H1 (cell line): ENCODE results near the gene LINC01488. TPM values are rescaled to one million over a fixed set of nuclear protein-coding genes. Genes with fewer than 3 reads are reported as not detected.

Experiments used
- polyA plus RNA-seq, 7 experiments: library from polyadenylated mRNA; depleted of rRNA in 3 of 7; stranded (reverse) in 5 of 7; unstranded in 2 of 7; fragments of >200 nt in 5 of 7; fragments of 200-250 nt in 2 of 7; gene quantifications; 1 replicate in 5 of 7; 2 replicates in 1 of 7; 4 replicates in 1 of 7; pipeline versions ENCODE4 v1.2.1 to v1.2.3, GENCODE V29; 2011 to 2013; ENCODE audit warnings: missing spikeins in 2 of 7, mixed read lengths in 2 of 7
- total RNA-seq: library from RNA; stranded (reverse); fragmentation: NEBNext Ultra II Directional; extraction: Animal tissue kit (Norgen Biotek cat#: 25700); gene quantifications from 2 replicates; pipeline ENCODE4 v1.2.1, GENCODE V29; 2021
- TF ChIP-seq, protein P1 (sequence below): fragments of 300-600 bp; sonication (generic); IDR thresholded peaks from 2 replicates; pipeline ENCODE4 v1.7.1; 2012; ENCODE audit warnings: low read length, moderate library complexity, mild to moderate bottlenecking, inconsistent platforms; ENCODE audit not compliant: insufficient replicate concordance

Gene LINC01488
- total and polyA plus RNA-seq, 2 of the 8 experiments (the other 6 are each of a cell fraction or from before 2014, with no cell fraction given): not detected

DNA sequence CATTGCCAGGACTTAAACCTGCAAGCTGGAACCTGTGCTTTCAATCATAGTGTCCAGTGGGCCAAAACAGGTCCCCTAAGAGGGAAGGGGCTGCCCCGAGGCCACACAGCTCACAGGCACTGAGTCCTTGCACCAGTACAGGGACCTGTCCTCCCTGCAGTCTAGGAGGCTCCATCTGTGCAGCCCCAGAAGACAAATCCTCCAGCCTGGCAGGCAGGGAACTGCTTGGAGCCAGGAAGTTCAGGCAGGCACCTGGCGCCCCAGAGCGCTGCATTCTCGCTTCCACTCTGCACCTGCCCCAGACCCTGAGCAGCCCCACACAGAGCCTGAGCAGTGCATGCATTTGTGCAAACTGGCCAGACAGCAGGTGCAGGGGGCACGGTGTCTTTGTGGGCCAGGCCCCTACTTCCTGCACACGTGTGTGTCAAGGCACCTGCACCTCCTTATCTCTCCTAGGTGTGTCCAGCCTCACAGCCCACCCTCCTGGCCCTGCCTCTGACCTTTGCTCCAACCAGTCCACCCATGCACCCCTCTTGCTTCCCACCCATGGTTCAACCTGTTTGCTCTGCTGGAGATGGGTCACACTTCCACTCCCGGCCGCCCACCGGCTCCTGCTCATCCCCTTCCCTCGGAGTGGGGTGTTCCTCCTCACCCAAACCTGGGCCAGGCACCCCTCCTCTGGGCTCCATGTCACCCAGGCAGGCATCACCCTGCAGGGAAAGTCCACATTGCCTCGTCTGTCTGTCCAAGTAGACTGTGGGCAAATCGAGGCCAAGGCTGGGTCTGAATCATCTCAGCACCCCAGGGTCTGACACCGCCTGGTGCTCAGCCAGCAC is 19.0 kb downstream of the LINC01488 start (continued):
- TF ChIP-seq, protein P1, sequence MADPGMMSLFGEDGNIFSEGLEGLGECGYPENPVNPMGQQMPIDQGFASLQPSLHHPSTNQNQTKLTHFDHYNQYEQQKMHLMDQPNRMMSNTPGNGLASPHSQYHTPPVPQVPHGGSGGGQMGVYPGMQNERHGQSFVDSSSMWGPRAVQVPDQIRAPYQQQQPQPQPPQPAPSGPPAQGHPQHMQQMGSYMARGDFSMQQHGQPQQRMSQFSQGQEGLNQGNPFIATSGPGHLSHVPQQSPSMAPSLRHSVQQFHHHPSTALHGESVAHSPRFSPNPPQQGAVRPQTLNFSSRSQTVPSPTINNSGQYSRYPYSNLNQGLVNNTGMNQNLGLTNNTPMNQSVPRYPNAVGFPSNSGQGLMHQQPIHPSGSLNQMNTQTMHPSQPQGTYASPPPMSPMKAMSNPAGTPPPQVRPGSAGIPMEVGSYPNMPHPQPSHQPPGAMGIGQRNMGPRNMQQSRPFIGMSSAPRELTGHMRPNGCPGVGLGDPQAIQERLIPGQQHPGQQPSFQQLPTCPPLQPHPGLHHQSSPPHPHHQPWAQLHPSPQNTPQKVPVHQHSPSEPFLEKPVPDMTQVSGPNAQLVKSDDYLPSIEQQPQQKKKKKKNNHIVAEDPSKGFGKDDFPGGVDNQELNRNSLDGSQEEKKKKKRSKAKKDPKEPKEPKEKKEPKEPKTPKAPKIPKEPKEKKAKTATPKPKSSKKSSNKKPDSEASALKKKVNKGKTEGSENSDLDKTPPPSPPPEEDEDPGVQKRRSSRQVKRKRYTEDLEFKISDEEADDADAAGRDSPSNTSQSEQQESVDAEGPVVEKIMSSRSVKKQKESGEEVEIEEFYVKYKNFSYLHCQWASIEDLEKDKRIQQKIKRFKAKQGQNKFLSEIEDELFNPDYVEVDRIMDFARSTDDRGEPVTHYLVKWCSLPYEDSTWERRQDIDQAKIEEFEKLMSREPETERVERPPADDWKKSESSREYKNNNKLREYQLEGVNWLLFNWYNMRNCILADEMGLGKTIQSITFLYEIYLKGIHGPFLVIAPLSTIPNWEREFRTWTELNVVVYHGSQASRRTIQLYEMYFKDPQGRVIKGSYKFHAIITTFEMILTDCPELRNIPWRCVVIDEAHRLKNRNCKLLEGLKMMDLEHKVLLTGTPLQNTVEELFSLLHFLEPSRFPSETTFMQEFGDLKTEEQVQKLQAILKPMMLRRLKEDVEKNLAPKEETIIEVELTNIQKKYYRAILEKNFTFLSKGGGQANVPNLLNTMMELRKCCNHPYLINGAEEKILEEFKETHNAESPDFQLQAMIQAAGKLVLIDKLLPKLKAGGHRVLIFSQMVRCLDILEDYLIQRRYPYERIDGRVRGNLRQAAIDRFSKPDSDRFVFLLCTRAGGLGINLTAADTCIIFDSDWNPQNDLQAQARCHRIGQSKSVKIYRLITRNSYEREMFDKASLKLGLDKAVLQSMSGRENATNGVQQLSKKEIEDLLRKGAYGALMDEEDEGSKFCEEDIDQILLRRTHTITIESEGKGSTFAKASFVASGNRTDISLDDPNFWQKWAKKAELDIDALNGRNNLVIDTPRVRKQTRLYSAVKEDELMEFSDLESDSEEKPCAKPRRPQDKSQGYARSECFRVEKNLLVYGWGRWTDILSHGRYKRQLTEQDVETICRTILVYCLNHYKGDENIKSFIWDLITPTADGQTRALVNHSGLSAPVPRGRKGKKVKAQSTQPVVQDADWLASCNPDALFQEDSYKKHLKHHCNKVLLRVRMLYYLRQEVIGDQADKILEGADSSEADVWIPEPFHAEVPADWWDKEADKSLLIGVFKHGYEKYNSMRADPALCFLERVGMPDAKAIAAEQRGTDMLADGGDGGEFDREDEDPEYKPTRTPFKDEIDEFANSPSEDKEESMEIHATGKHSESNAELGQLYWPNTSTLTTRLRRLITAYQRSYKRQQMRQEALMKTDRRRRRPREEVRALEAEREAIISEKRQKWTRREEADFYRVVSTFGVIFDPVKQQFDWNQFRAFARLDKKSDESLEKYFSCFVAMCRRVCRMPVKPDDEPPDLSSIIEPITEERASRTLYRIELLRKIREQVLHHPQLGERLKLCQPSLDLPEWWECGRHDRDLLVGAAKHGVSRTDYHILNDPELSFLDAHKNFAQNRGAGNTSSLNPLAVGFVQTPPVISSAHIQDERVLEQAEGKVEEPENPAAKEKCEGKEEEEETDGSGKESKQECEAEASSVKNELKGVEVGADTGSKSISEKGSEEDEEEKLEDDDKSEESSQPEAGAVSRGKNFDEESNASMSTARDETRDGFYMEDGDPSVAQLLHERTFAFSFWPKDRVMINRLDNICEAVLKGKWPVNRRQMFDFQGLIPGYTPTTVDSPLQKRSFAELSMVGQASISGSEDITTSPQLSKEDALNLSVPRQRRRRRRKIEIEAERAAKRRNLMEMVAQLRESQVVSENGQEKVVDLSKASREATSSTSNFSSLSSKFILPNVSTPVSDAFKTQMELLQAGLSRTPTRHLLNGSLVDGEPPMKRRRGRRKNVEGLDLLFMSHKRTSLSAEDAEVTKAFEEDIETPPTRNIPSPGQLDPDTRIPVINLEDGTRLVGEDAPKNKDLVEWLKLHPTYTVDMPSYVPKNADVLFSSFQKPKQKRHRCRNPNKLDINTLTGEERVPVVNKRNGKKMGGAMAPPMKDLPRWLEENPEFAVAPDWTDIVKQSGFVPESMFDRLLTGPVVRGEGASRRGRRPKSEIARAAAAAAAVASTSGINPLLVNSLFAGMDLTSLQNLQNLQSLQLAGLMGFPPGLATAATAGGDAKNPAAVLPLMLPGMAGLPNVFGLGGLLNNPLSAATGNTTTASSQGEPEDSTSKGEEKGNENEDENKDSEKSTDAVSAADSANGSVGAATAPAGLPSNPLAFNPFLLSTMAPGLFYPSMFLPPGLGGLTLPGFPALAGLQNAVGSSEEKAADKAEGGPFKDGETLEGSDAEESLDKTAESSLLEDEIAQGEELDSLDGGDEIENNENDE: no peak
